SK-N-SH treated with all-trans-retinoic acid at 6 μM for 48 hours (cell line): ENCODE results near the gene TBX5.

Experiments used
- ARNTL ChIP-seq: fragments of 450-650 bp; formaldehyde crosslinking; IDR thresholded peaks from 2 replicates; pipeline ENCODE4 v1.5.0; 2020; ENCODE audit warnings: low read depth, mild to moderate bottlenecking, moderate library complexity, borderline replicate concordance
- CSDC2 ChIP-seq: fragments of 250-450 bp; sonication (Bioruptor Pico); IDR thresholded peaks from 2 replicates; pipeline ENCODE4 v1.5.0; 2020; ENCODE audit warnings: mild to moderate bottlenecking, moderate library complexity
- ESRRG ChIP-seq: fragments of 250-450 bp; sonication (Bioruptor Pico); IDR thresholded peaks from 2 replicates; pipeline ENCODE4 v1.6.1; 2021; ENCODE audit warnings: mild to moderate bottlenecking
- GLIS3 ChIP-seq: fragments of 250-450 bp; sonication (Bioruptor Pico); IDR thresholded peaks from 2 replicates; pipeline ENCODE4 v1.5.0; 2020; ENCODE audit warnings: mild to moderate bottlenecking, moderate library complexity
- RARB ChIP-seq: fragments of 250-450 bp; sonication (Bioruptor Pico); IDR thresholded peaks from 2 replicates; pipeline ENCODE4 v1.8.0; 2021; ENCODE audit warnings: mild to moderate bottlenecking, moderate library complexity
- SNAI2 ChIP-seq: fragments of 250-450 bp; sonication (Bioruptor Pico); IDR thresholded peaks from 2 replicates; pipeline ENCODE4 v1.5.0; 2020; ENCODE audit warnings: mild to moderate bottlenecking, moderate library complexity
- ZC3H10 ChIP-seq: fragments of 250-450 bp; sonication (Bioruptor Pico); IDR thresholded peaks from 2 replicates; pipeline ENCODE4 v1.5.1; 2021; ENCODE audit warnings: mild to moderate bottlenecking, moderate library complexity
- ZFP3 ChIP-seq: fragments of 250-450 bp; sonication (Bioruptor Pico); IDR thresholded peaks from 2 replicates; pipeline ENCODE4 v1.5.0; 2020; ENCODE audit warnings: mild to moderate bottlenecking, moderate library complexity
- ZNF565 ChIP-seq: fragments of 450-650 bp; formaldehyde crosslinking; conservative IDR thresholded peaks from 2 replicates; pipeline ENCODE4 v1.5.0; 2020; ENCODE audit warnings: low read depth, mild to moderate bottlenecking, moderate library complexity
- ZNF70 ChIP-seq: fragments of 450-650 bp; formaldehyde crosslinking; IDR thresholded peaks from 2 replicates; pipeline ENCODE4 v1.5.0; 2020; ENCODE audit warnings: mild to moderate bottlenecking, moderate library complexity
- ZNF8 ChIP-seq: fragments of 450-650 bp; formaldehyde crosslinking; IDR thresholded peaks from 2 replicates; pipeline ENCODE4 v1.5.0; 2020; ENCODE audit warnings: mild to moderate bottlenecking, moderate library complexity
- TF ChIP-seq, protein P1 (sequence below): fragments of 250-450 bp; sonication (Bioruptor Pico); IDR thresholded peaks from 2 replicates; pipeline ENCODE4 v1.5.0; 2020; ENCODE audit warnings: mild to moderate bottlenecking, moderate library complexity
- TF ChIP-seq, protein P2 (sequence below): fragments of 250-450 bp; sonication (Bioruptor Pico); IDR thresholded peaks from 2 replicates; pipeline ENCODE4 v1.5.1; 2020; ENCODE audit warnings: low read depth, mild to moderate bottlenecking, moderate library complexity
- TF ChIP-seq, protein P3 (sequence below): fragments of 250-450 bp; sonication (Bioruptor Pico); IDR thresholded peaks from 2 replicates; pipeline ENCODE4 v1.8.0; 2021; ENCODE audit warnings: low read depth, mild to moderate bottlenecking, moderate library complexity, borderline replicate concordance

DNA sequence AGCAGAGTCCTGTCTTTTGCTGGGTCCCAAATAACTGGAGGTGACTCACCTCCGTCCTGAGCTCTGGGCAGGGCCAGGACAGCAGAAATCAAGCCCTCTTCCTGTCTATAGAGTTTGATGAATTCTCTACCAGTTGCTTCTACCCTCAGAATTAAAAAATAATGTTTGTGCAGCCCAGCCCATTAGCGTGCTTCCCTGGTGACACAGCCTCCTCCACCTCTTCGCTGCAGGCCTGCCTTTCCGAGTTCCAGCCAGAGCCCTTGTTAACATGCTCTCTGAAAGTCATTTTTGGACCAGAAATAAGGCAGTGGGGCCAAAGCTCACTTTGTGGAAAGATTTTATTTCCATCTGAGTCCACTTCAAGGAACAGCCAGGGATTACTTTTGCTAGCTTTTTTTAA lies 94.0 kb downstream of the TBX5 start:
- no peak for TF ChIP-seq ZC3H10 (CRISPR knock-in tag)
- no peak for TF ChIP-seq RARB
- no peak for TF ChIP-seq SNAI2 (CRISPR knock-in tag)
- TF ChIP-seq GLIS3 (CRISPR knock-in tag), result no peak
- no peak for TF ChIP-seq ZNF70
- TF ChIP-seq, protein P1, sequence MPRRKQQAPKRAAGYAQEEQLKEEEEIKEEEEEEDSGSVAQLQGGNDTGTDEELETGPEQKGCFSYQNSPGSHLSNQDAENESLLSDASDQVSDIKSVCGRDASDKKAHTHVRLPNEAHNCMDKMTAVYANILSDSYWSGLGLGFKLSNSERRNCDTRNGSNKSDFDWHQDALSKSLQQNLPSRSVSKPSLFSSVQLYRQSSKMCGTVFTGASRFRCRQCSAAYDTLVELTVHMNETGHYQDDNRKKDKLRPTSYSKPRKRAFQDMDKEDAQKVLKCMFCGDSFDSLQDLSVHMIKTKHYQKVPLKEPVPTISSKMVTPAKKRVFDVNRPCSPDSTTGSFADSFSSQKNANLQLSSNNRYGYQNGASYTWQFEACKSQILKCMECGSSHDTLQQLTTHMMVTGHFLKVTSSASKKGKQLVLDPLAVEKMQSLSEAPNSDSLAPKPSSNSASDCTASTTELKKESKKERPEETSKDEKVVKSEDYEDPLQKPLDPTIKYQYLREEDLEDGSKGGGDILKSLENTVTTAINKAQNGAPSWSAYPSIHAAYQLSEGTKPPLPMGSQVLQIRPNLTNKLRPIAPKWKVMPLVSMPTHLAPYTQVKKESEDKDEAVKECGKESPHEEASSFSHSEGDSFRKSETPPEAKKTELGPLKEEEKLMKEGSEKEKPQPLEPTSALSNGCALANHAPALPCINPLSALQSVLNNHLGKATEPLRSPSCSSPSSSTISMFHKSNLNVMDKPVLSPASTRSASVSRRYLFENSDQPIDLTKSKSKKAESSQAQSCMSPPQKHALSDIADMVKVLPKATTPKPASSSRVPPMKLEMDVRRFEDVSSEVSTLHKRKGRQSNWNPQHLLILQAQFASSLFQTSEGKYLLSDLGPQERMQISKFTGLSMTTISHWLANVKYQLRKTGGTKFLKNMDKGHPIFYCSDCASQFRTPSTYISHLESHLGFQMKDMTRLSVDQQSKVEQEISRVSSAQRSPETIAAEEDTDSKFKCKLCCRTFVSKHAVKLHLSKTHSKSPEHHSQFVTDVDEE, result no peak
- TF ChIP-seq, protein P2, sequence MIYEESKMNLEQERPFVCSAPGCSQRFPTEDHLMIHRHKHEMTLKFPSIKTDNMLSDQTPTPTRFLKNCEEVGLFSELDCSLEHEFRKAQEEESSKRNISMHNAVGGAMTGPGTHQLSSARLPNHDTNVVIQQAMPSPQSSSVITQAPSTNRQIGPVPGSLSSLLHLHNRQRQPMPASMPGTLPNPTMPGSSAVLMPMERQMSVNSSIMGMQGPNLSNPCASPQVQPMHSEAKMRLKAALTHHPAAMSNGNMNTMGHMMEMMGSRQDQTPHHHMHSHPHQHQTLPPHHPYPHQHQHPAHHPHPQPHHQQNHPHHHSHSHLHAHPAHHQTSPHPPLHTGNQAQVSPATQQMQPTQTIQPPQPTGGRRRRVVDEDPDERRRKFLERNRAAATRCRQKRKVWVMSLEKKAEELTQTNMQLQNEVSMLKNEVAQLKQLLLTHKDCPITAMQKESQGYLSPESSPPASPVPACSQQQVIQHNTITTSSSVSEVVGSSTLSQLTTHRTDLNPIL (CRISPR knock-in tag), result no peak
- TF ChIP-seq ZFP3, result no peak
- no peak for TF ChIP-seq ZNF8
- TF ChIP-seq, protein P3, sequence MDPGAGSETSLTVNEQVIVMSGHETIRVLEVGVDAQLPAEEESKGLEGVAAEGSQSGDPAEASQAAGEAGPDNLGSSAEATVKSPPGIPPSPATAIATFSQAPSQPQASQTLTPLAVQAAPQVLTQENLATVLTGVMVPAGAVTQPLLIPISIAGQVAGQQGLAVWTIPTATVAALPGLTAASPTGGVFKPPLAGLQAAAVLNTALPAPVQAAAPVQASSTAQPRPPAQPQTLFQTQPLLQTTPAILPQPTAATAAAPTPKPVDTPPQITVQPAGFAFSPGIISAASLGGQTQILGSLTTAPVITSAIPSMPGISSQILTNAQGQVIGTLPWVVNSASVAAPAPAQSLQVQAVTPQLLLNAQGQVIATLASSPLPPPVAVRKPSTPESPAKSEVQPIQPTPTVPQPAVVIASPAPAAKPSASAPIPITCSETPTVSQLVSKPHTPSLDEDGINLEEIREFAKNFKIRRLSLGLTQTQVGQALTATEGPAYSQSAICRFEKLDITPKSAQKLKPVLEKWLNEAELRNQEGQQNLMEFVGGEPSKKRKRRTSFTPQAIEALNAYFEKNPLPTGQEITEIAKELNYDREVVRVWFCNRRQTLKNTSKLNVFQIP (CRISPR knock-in tag), result no peak
- TF ChIP-seq ZNF565 (CRISPR knock-in tag), result no peak
- TF ChIP-seq ESRRG (CRISPR knock-in tag), result no peak
- TF ChIP-seq ARNTL, result no peak
- TF ChIP-seq CSDC2 (CRISPR knock-in tag), result no peak
